ENCODE data around the gene RERE.
"Not testable (repeated sequence)": the region's sequence is repeated elsewhere in the genome, so short reads cannot be mapped to it uniquely, and the experiment has no call there.

The RERE gene

GRCh38 chr1:8621034-8621582 is 196.3 kb downstream of the RERE start:
- not testable (repeated sequence) for H3K27me3 ChIP-seq (ENCODE audit: control insufficient read depth, insufficient read depth, low read length, poor library complexity, severe bottlenecking); H3K4me1 ChIP-seq (ENCODE audit: control insufficient read depth, insufficient read depth, low read length); H3K9me3 ChIP-seq (ENCODE audit: control insufficient read depth, low read length); H3K4me3 ChIP-seq (ENCODE audit: insufficient read depth, low read depth, low read length); H3K36me3 ChIP-seq (ENCODE audit: control insufficient read depth, insufficient read depth, low read length); H3K27ac ChIP-seq (ENCODE audit: insufficient read depth, low read depth, low read length, poor library complexity, severe bottlenecking)
- 84 to 92% methylated on average over 8 to 9 of the region's 9 CpGs for WGBS, 2 experiments

GRCh38 chr1:8619917-8620502 is 197.4 kb downstream of the RERE start:
- not testable (repeated sequence) for H3K27ac ChIP-seq (ENCODE audit: insufficient read depth, low read depth, low read length, poor library complexity, severe bottlenecking); H3K4me1 ChIP-seq (ENCODE audit: control insufficient read depth, insufficient read depth, low read length)
- 91 to 95% methylated on average over 2 of the region's 2 CpGs for WGBS, 2 experiments

GRCh38 chr1:8619419-8619818 is 198.0 kb downstream of the RERE start:
- H3K36me3 ChIP-seq (ENCODE audit: control insufficient read depth, insufficient read depth, low read length); H3K27me3 ChIP-seq (ENCODE audit: control insufficient read depth, insufficient read depth, low read length, poor library complexity, severe bottlenecking); H3K4me3 ChIP-seq (ENCODE audit: insufficient read depth, low read depth, low read length); H3K27ac ChIP-seq (ENCODE audit: insufficient read depth, low read depth, low read length, poor library complexity, severe bottlenecking); H3K9me3 ChIP-seq (ENCODE audit: control insufficient read depth, low read length); H3K4me1 ChIP-seq (ENCODE audit: control insufficient read depth, insufficient read depth, low read length): not testable (repeated sequence)
- 0 to 50% methylated on average over 1 to 2 of the region's 2 CpGs for WGBS, 2 experiments

More at GRCh38 chr1:8619917-8620502, 197.4 kb downstream of the RERE start:
- not testable (repeated sequence) for H3K9me3 ChIP-seq (ENCODE audit: control insufficient read depth, low read length); H3K4me3 ChIP-seq (ENCODE audit: insufficient read depth, low read depth, low read length); H3K27me3 ChIP-seq (ENCODE audit: control insufficient read depth, insufficient read depth, low read length, poor library complexity, severe bottlenecking); H3K36me3 ChIP-seq (ENCODE audit: control insufficient read depth, insufficient read depth, low read length)

- not testable (repeated sequence) for H3K27me3 ChIP-seq (ENCODE audit: control insufficient read depth, insufficient read depth, low read length, poor library complexity, severe bottlenecking); H3K4me1 ChIP-seq (ENCODE audit: control insufficient read depth, insufficient read depth, low read length); H3K9me3 ChIP-seq (ENCODE audit: control insufficient read depth, low read length); H3K36me3 ChIP-seq (ENCODE audit: control insufficient read depth, insufficient read depth, low read length); H3K4me3 ChIP-seq (ENCODE audit: insufficient read depth, low read depth, low read length); H3K27ac ChIP-seq (ENCODE audit: insufficient read depth, low read depth, low read length, poor library complexity, severe bottlenecking)
- 92 to 96% methylated on average over 8 of the region's 8 CpGs for WGBS, 2 experiments
These were observed 200.6 kb downstream of the RERE start for GRCh38 chr1:8616791-8617190.

DNA sequence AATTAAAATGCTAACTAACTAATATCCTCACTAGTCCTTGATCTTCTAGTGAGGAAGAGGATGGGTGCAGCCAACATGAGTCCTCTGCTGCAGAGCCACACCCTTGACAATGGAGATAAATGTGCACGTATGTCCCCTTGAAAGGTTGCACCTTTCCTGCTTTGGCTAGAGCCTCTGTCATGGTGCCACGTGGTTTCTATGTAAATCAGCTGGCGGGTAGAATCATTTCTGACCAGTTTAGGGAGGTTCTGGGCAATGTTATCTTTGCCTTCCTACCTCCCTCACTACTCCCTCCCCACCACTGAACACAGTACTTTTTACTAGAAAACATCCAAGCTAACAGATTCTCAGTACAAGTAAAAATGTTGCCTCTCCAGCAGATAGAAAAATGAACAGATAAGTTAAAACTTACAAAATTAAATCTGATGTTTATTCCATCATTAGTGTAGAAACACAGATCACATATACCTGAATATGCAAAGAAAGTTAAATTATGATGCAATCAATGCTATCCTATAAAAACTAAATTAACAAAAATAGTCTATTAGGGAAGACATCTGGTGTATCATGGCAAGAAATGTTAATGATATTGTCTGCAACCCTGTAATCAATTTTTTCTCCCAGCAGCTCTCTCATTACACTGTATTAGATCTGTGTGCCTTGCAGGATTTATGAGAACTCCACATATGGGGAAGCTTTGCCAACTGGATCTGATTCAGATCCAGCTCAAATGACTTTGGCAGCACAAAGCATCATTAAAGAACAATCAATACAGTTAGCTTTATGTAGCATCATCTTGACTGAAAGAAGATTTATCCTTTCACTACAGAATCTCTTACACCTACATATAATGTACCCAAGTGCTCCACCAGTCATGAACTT is 205.6 kb downstream of the RERE start:
- 93 to 95% methylated on average over 3 of the region's 3 CpGs for WGBS, 2 experiments
- not testable (repeated sequence) for H3K27ac ChIP-seq (ENCODE audit: insufficient read depth, low read depth, low read length, poor library complexity, severe bottlenecking)

GRCh38 chr1:8607906-8608305 is 209.5 kb downstream of the RERE start:
- 86 to 91% methylated on average over 5 of the region's 5 CpGs for WGBS, 2 experiments
- Histone ChIP-seq H3K4me1 (ENCODE audit: control insufficient read depth, insufficient read depth, low read length) (peaks cover 6% of the 10 kb centered on the region), H3K27ac (ENCODE audit: insufficient read depth, low read depth, low read length, poor library complexity, severe bottlenecking) (no peak overlapping the region), H3K9me3 (ENCODE audit: control insufficient read depth, low read length) (no peaks in the 10 kb centered on the region), H3K36me3 (ENCODE audit: control insufficient read depth, insufficient read depth, low read length) (no peaks in the 10 kb centered on the region), H3K4me3 (ENCODE audit: insufficient read depth, low read depth, low read length) (no peak overlapping the region), H3K27me3 (ENCODE audit: control insufficient read depth, insufficient read depth, low read length, poor library complexity, severe bottlenecking) (no peaks in the 10 kb centered on the region)

More for the DNA sequence above, 205.6 kb downstream of the RERE start:
- not testable (repeated sequence) for H3K4me3 ChIP-seq (ENCODE audit: insufficient read depth, low read depth, low read length); H3K36me3 ChIP-seq (ENCODE audit: control insufficient read depth, insufficient read depth, low read length); H3K27me3 ChIP-seq (ENCODE audit: control insufficient read depth, insufficient read depth, low read length, poor library complexity, severe bottlenecking); H3K4me1 ChIP-seq (ENCODE audit: control insufficient read depth, insufficient read depth, low read length); H3K9me3 ChIP-seq (ENCODE audit: control insufficient read depth, low read length)

DNA sequence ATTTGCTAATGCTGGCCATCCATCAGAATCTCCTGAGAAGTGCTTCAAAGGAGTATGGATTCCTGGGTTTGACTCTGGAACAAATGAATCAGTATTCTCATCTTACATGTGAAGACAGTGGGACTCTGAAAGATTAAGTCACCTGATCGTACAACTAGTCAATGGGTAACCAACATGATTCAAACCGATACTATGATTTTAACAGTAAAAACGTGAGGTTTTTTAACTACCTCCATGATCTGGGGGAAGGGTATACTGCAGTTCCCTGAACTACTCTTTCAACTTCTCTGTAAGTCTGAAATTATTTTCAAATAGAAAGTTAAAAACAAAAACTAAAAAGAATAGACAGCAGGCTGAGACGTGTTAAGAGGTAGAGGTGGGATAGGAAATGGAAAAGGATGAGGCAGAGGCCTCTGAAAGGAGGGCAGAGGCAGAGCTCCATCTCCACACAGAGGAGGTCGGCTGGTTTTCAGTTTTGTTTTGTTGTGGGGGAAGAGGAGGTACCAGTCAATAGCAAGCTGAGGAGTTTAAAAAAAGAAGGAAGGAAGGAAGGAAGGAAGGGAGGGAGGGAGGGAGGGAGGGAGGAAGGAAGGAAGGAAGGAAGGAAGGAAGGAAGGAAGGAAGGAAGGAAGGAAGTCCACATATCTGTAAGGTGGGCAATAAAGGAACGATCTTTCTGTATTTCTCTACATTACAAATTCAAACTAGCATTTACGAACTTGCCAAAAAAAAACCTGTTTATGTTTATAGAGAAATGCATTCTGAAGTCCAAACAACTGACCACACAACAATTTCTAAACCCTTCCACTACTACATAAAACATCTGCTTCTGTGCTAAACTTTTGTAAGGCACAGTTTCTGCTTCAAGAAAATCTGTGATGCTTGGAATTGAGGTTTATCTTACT is 213.1 kb downstream of the RERE start:
- H3K9me3 ChIP-seq (ENCODE audit: control insufficient read depth, low read length), result no peaks in the 10 kb centered on the region
- no peaks in the 10 kb centered on the region for H3K36me3 ChIP-seq (ENCODE audit: control insufficient read depth, insufficient read depth, low read length)
- H3K27ac ChIP-seq (ENCODE audit: insufficient read depth, low read depth, low read length, poor library complexity, severe bottlenecking), result no peak overlapping the region
- H3K4me3 ChIP-seq (ENCODE audit: insufficient read depth, low read depth, low read length), result no peak overlapping the region
- no peaks in the 10 kb centered on the region for H3K27me3 ChIP-seq (ENCODE audit: control insufficient read depth, insufficient read depth, low read length, poor library complexity, severe bottlenecking)
- peaks cover 9% of the 10 kb centered on the region for H3K4me1 ChIP-seq (ENCODE audit: control insufficient read depth, insufficient read depth, low read length)
- 78 to 81% methylated on average over 6 to 7 of the region's 7 CpGs for WGBS, 2 experiments

GRCh38 chr1:8603220-8603616 is 214.2 kb downstream of the RERE start:
- H3K9me3 ChIP-seq (ENCODE audit: control insufficient read depth, low read length), result no peaks in the 10 kb centered on the region
- no peak overlapping the region for H3K4me3 ChIP-seq (ENCODE audit: insufficient read depth, low read depth, low read length)
- WGBS, 2 experiments, result 98 to 100% methylated on average over 2 of the region's 4 CpGs
- no peaks in the 10 kb centered on the region for H3K36me3 ChIP-seq (ENCODE audit: control insufficient read depth, insufficient read depth, low read length)
- no peaks in the 10 kb centered on the region for H3K27me3 ChIP-seq (ENCODE audit: control insufficient read depth, insufficient read depth, low read length, poor library complexity, severe bottlenecking)
- peaks cover 20% of the 10 kb centered on the region for H3K4me1 ChIP-seq (ENCODE audit: control insufficient read depth, insufficient read depth, low read length)
- H3K27ac ChIP-seq (ENCODE audit: insufficient read depth, low read depth, low read length, poor library complexity, severe bottlenecking), result no peak overlapping the region

- peaks cover 25% of the 10 kb centered on the region for H3K4me1 ChIP-seq (ENCODE audit: control insufficient read depth, insufficient read depth, low read length)
- H3K27ac ChIP-seq (ENCODE audit: insufficient read depth, low read depth, low read length, poor library complexity, severe bottlenecking), result no peak overlapping the region
- no peaks in the 10 kb centered on the region for H3K27me3 ChIP-seq (ENCODE audit: control insufficient read depth, insufficient read depth, low read length, poor library complexity, severe bottlenecking)
- H3K4me3 ChIP-seq (ENCODE audit: insufficient read depth, low read depth, low read length), result no peak overlapping the region
- no peaks in the 10 kb centered on the region for H3K9me3 ChIP-seq (ENCODE audit: control insufficient read depth, low read length)
- no peaks in the 10 kb centered on the region for H3K36me3 ChIP-seq (ENCODE audit: control insufficient read depth, insufficient read depth, low read length)
- WGBS, 2 experiments, result 55 to 77% methylated on average over 3 to 5 of the region's 5 CpGs
These were observed 214.8 kb downstream of the RERE start for GRCh38 chr1:8602471-8603219.
